AG04449 (cell line): ENCODE data around the gene ADGRG2.

ENCODE experiments used
- CTCF ChIA-PET: fragments of 350-600 bp; formaldehyde crosslinking; extraction: SDS; loops from one replicate; lab custom pipeline; 2021; ENCODE audit warnings: antibody characterized with exemption; lab: Yijun Ruan, JAX
- POLR2A ChIA-PET: fragments of 400-600, 350-600 bp; formaldehyde crosslinking; extraction: SDS; loops from one replicate; lab custom pipeline; 2020; ENCODE audit warnings: antibody characterized with exemption, inconsistent platforms; lab: Yijun Ruan, JAX
- DNase-seq: peaks from one replicate; pipeline ENCODE4 v3.0.0-alpha.2; 2010; ENCODE audit warnings: low read depth, low spot score
- H3K4me3 ChIP-seq: 2 replicates; pipeline ENCODE4 v1.5.1; 2011; ENCODE audit warnings: low read depth, mild to moderate bottlenecking, control low read depth, low read length
- TF ChIP-seq, protein P1 (sequence below): IDR thresholded peaks from one replicate; pipeline ENCODE4 v1.5.1; 2011; ENCODE audit warnings: mild to moderate bottlenecking, moderate library complexity, low read length, control low read depth, inconsistent platforms; ENCODE audit not compliant: insufficient read depth; ENCODE audit errors: missing control alignments

The ADGRG2 gene

DNA sequence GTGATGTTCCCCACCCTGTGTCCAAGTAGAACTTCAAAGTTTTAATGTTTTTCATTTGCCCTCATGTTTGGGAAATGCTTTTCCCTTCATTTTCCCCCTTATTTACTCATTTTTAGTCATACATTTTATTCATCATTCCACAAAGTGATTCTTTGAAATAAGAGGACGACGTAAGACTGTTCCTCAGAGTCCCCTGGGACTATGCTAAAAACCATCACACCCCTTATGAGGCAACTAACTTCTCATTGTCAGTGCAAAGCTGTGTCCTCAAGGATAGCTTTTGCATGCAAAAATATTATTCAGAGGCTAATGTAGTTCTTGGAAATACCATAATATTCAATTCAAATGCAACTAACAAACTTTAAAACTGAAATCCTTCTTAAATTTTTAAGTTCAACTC, 14.8 kb upstream of the ADGRG2 start:
- ChIA-PET POLR2A (no interaction called here), CTCF (no interaction called here)
- H3K4me3 ChIP-seq = no peak overlapping the region
- TF ChIP-seq, protein P1, sequence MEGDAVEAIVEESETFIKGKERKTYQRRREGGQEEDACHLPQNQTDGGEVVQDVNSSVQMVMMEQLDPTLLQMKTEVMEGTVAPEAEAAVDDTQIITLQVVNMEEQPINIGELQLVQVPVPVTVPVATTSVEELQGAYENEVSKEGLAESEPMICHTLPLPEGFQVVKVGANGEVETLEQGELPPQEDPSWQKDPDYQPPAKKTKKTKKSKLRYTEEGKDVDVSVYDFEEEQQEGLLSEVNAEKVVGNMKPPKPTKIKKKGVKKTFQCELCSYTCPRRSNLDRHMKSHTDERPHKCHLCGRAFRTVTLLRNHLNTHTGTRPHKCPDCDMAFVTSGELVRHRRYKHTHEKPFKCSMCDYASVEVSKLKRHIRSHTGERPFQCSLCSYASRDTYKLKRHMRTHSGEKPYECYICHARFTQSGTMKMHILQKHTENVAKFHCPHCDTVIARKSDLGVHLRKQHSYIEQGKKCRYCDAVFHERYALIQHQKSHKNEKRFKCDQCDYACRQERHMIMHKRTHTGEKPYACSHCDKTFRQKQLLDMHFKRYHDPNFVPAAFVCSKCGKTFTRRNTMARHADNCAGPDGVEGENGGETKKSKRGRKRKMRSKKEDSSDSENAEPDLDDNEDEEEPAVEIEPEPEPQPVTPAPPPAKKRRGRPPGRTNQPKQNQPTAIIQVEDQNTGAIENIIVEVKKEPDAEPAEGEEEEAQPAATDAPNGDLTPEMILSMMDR = no peak
- no peak for DNase-seq

DNA sequence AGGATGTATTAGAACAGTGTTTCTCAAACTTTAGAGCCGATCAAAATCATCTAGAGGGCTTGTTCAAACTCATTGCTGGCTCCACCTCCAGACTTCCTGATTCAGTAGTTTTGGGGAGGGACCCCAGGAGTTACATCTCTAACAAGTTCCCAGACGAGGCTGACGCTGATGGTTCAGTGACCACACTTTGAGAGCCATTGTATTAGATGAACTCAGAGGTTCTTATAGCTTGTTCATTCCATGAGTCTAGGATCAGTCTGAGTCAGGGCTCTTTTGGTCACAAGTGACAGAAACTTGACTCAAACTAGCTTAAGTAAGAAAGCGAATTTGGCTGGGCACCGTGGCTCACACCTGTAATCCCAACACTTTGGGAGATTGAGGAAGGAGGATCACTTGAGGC, 11.5 kb upstream of the ADGRG2 start:
- TF ChIP-seq, protein P1 = no peak
- ChIA-PET POLR2A (no interaction called here), CTCF (no interaction called here)
- H3K4me3 ChIP-seq = no peak overlapping the region
- DNase-seq = no peak

DNA sequence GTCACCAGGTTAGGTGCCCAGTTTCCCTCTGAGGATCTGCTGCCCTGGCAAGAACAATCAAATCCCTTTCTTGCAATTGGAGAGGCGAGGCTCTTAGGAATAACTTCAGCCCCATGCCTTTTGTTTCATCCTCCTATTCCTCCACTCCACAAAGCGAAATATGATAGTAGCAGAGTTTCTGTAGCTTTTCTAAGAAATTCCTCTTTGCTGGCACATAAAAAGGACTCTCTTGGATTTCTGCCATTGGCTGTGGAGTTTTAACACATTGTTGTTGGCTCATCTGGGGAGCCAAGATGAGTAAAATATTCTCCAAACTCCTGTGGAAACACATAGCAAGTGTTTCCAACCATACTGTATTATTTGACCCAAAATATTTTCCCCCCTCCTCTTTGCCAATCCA, 11.0 kb upstream of the ADGRG2 start:
- POLR2A ChIA-PET = no interaction called here
- CTCF ChIA-PET = no interaction called here

DNA sequence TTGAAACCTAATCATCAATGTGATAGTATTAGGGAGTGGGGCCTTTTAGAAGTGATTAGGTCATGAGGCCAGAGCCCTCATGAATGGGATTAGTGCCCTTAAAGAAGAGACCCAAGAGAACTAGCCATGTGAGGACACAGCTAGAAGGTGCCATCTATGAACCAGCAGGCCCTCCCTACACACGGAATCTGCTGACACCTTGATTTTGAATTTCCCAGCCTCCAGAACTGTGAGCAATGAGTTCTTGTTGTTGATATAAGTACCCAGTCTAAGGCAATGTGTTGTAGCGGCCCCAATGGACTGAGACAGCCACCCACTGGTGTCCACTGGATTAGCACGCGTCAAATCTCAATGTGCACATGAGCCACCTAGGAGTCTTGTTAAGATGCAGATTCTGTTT, 8.4 kb upstream of the ADGRG2 start:
- DNase-seq = no peak
- CTCF ChIA-PET = no interaction called here
- no peak overlapping the region for H3K4me3 ChIP-seq
- TF ChIP-seq, protein P1 = no peak
- POLR2A ChIA-PET = no interaction called here

More for the DNA sequence above, 11.0 kb upstream of the ADGRG2 start:
- DNase-seq = no peak
- TF ChIP-seq, protein P1 = no peak
- H3K4me3 ChIP-seq = no peak overlapping the region

DNA sequence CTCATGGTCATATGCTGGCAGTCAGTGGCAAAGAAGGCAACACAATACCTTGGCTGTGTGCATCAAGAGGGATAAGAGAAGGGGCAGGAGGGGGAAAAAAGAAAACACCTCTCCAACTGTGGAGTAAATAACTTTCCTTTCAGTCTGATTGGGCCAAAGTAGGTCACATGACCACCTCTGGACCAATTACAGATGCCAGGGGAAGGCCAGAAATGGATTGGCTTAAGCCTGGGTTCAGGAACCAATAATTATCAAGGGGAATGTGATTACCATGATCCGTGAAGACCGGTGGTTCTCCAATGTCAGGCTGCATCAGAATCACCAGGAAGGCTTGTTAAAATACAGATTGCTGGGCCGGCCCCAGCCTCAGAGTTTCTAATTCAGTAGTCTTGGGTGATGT, 7.4 kb upstream of the ADGRG2 start:
- POLR2A ChIA-PET = no interaction called here
- TF ChIP-seq, protein P1 = no peak
- no peak overlapping the region for H3K4me3 ChIP-seq
- DNase-seq = no peak
- CTCF ChIA-PET = no interaction called here

DNA sequence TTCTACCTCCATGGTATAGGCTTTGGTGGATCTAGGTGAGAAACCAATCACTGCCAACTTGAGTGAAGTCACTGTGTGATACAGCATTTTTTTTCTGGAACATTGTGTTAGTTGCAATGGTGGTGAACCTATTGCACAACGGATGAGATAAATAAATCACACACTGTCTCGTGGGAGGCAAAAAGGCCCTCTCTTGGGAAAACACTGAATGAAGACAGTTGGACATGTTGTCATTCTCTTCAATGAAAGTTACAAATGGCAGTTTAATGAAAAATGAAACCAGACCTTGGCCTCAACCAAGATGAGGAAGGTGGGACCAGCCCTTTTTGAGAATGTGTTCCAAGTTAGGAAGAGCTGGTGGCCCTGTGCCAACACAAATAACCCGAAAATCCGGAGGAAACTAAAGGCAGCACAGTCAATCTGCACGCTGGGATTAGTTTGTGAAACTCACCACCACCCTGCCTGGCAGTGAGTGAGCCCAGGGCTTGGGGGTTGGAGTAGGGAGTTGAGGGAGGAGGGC, 5.4 kb upstream of the ADGRG2 start:
- TF ChIP-seq, protein P1 = no peak
- CTCF ChIA-PET = no interaction called here
- no peak overlapping the region for H3K4me3 ChIP-seq
- DNase-seq = no peak
- POLR2A ChIA-PET = no interaction called here
